ENCODE data around the gene SPARCL1.
"Not testable (repeated sequence)": the region's sequence is repeated elsewhere in the genome, so short reads cannot be mapped to it uniquely, and the experiment has no call there.

The SPARCL1 gene

GRCh38 chr4:87529187-87529586 is at the start of gene SPARCL1:
Gene SPARCL1 (minus strand): TSS chr4:87529376. CDS start chr4:87499574, 29,802 bp downstream.
- no peak for DNase-seq (ENCODE audit: low spot score)

- DNase-seq (ENCODE audit: low spot score) = no peak
Observed at GRCh38 chr4:87575983-87576382, 46.8 kb upstream of the SPARCL1 start.

GRCh38 chr4:87575408-87575807 is 46.2 kb upstream of the SPARCL1 start:
- no peak for DNase-seq (ENCODE audit: low spot score)

- DNase-seq (ENCODE audit: low spot score) = no peak
Observed at GRCh38 chr4:87574996-87575395, 45.8 kb upstream of the SPARCL1 start.

- not testable (repeated sequence) for DNase-seq (ENCODE audit: low spot score)
Observed at GRCh38 chr4:87574376-87574775, 45.2 kb upstream of the SPARCL1 start.

GRCh38 chr4:87570290-87570805 is 41.2 kb upstream of the SPARCL1 start:
- DNase-seq (ENCODE audit: low spot score) = no peak

GRCh38 chr4:87567191-87567590 is 38.0 kb upstream of the SPARCL1 start:
- no peak for DNase-seq (ENCODE audit: low spot score)

- DNase-seq (ENCODE audit: low spot score) = no peak
Observed at GRCh38 chr4:87566276-87566675, 37.1 kb upstream of the SPARCL1 start.

- no peak for DNase-seq (ENCODE audit: low spot score)
Observed at GRCh38 chr4:87565746-87566145, 36.6 kb upstream of the SPARCL1 start.

- peak; percentile 35 for DNase-seq (ENCODE audit: low spot score)
Observed at GRCh38 chr4:87560802-87561201, 31.6 kb upstream of the SPARCL1 start.

- DNase-seq (ENCODE audit: low spot score) = no peak
Observed at GRCh38 chr4:87559090-87559837, 30.1 kb upstream of the SPARCL1 start.

- DNase-seq (ENCODE audit: low spot score) = no peak
Observed at GRCh38 chr4:87557348-87557747, 28.2 kb upstream of the SPARCL1 start.

- DNase-seq (ENCODE audit: low spot score) = peak; percentile 85
Observed at GRCh38 chr4:87555773-87556619, 26.8 kb upstream of the SPARCL1 start.

GRCh38 chr4:87553182-87553581 is 24.0 kb upstream of the SPARCL1 start:
- no peak for DNase-seq (ENCODE audit: low spot score)

GRCh38 chr4:87551361-87551760 is 22.2 kb upstream of the SPARCL1 start:
- DNase-seq (ENCODE audit: low spot score) = no peak

- DNase-seq (ENCODE audit: low spot score) = no peak
Observed at GRCh38 chr4:87547016-87547708, 18.0 kb upstream of the SPARCL1 start.

GRCh38 chr4:87545052-87545451 is 15.9 kb upstream of the SPARCL1 start:
- DNase-seq (ENCODE audit: low spot score) = no peak

- DNase-seq (ENCODE audit: low spot score) = peak; percentile 61
Observed at GRCh38 chr4:87543835-87544461, 14.8 kb upstream of the SPARCL1 start.

- no peak for DNase-seq (ENCODE audit: low spot score)
Observed at GRCh38 chr4:87542734-87543312, 13.6 kb upstream of the SPARCL1 start.

GRCh38 chr4:87541956-87542709 is 13.0 kb upstream of the SPARCL1 start:
- DNase-seq (ENCODE audit: low spot score) = no peak

- no peak for DNase-seq (ENCODE audit: low spot score)
Observed at GRCh38 chr4:87541521-87541920, 12.3 kb upstream of the SPARCL1 start.
